Activated CD4-positive, alpha-beta memory T cell treated with anti-CD3 and anti-CD28 coated beads for 36 hours (primary cell): ENCODE results near the gene GTF2I. TPM values are rescaled to one million over a fixed set of nuclear protein-coding genes. Genes with fewer than 3 reads are reported as not detected.
"Not testable (repeated sequence)": the region's sequence is repeated elsewhere in the genome, so short reads cannot be mapped to it uniquely, and the experiment has no call there.

Experiments
- CTCF ChIA-PET: fragments of 350-600 bp; sonication (Branson Sonifier 250); formaldehyde crosslinking; loops from one replicate; lab custom pipeline; 2021; ENCODE audit warnings: antibody characterized with exemption, inconsistent platforms; lab: Charles Lee
- POLR2A ChIA-PET: fragments of 350-600 bp; sonication (Branson Sonifier 250); formaldehyde crosslinking; loops from one replicate; lab custom pipeline; 2021; ENCODE audit warnings: antibody characterized with exemption; lab: Charles Lee
- DNase-seq: peaks from one replicate; pipeline ENCODE4 v3.0.0-alpha.2; 2020
- H3K27ac Mint-ChIP-seq: one replicate; pipeline ENCODE4 v1.8.0; 2021; ENCODE audit warnings: mixed read lengths
- H3K27me3 Mint-ChIP-seq: one replicate; pipeline ENCODE4 v1.8.0; 2021; ENCODE audit warnings: mixed read lengths
- H3K36me3 Mint-ChIP-seq: one replicate; pipeline ENCODE4 v1.8.0; 2021; ENCODE audit warnings: mixed read lengths
- H3K4me1 Mint-ChIP-seq: one replicate; pipeline ENCODE4 v1.8.0; 2021; ENCODE audit warnings: low read depth, mixed read lengths
- H3K4me3 Mint-ChIP-seq: one replicate; pipeline ENCODE4 v1.8.0; 2021; ENCODE audit warnings: mild to moderate bottlenecking, mixed read lengths
- H3K9me3 Mint-ChIP-seq: one replicate; pipeline ENCODE4 v1.8.0; 2021; ENCODE audit warnings: mixed read lengths
- intact Hi-C: fragments of 100-400 bp; cut with micrococcal nuclease; formaldehyde crosslinking; loops from one replicate; pipeline ENCODE4 v1.15.1; 2023
- total RNA-seq, 2 experiments: library from RNA; stranded (reverse); gene quantifications; one replicate each; pipeline ENCODE4 v1.2.3, GENCODE V29; 2021

GTF2I gene
- total RNA-seq, 2 experiments from 2014 or later = 113 to 116 TPM

GRCh38 chr7:74684473-74684872 lies 27.0 kb downstream of the GTF2I start:
- H3K27me3 Mint-ChIP-seq = no peaks in the 10 kb centered on the region
- no peaks in the 10 kb centered on the region for H3K9me3 Mint-ChIP-seq
- peaks cover 15% of the 10 kb centered on the region for H3K4me1 Mint-ChIP-seq
- intact Hi-C loops = no loop called here
- no peak for DNase-seq
- H3K27ac Mint-ChIP-seq = no peak overlapping the region
- CTCF ChIA-PET = no interaction called here
- no peak overlapping the region for H3K4me3 Mint-ChIP-seq
- POLR2A ChIA-PET = no interaction called here
- H3K36me3 Mint-ChIP-seq = peaks cover 9% of the 10 kb centered on the region

- intact Hi-C loops = no loop called here
- CTCF ChIA-PET = no interaction called here
- POLR2A ChIA-PET = no interaction called here
- Mint-ChIP-seq H3K4me3 (no peak overlapping the region), H3K4me1 (peaks cover 15% of the 10 kb centered on the region), H3K36me3 (peaks cover 9% of the 10 kb centered on the region), H3K27me3 (no peaks in the 10 kb centered on the region), H3K9me3 (no peaks in the 10 kb centered on the region), H3K27ac (no peak overlapping the region)
- no peak for DNase-seq
Measured at GRCh38 chr7:74684921-74685320, 27.4 kb downstream of the GTF2I start.

GRCh38 chr7:74690474-74690873 lies 33.0 kb downstream of the GTF2I start:
- CTCF ChIA-PET = no interaction called here
- H3K27ac Mint-ChIP-seq = no peak overlapping the region
- H3K9me3 Mint-ChIP-seq = no peaks in the 10 kb centered on the region
- H3K4me1 Mint-ChIP-seq = peaks cover 13% of the 10 kb centered on the region
- DNase-seq = no peak
- no peaks in the 10 kb centered on the region for H3K27me3 Mint-ChIP-seq
- POLR2A ChIA-PET = no interaction called here
- H3K4me3 Mint-ChIP-seq = no peak overlapping the region
- intact Hi-C loops = no loop called here
- peaks cover 29% of the 10 kb centered on the region for H3K36me3 Mint-ChIP-seq

DNA sequence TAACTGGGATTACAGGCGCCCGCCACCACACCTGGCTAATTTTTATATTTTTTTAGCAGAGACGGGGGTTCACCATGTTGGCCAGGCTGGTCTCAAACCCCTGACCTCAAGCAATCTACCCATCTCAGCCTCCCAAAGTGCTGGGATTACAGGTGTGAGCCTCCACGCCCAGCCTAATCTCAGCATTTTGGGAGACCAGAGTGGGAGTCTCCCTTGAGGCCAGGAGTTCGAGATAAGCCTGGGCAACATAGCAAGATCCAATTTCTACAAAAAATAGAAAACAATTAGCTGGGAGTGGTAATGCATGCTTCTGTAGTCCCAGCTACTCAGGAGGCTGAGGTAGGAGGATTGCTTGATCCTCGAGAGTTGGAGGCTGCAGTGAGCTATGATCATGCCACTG lies 46.9 kb downstream of the GTF2I start:
- H3K4me3 Mint-ChIP-seq, CTCF ChIA-PET, H3K27me3 Mint-ChIP-seq, intact Hi-C loops, DNase-seq, H3K9me3 Mint-ChIP-seq, POLR2A ChIA-PET, H3K27ac Mint-ChIP-seq, H3K4me1 Mint-ChIP-seq: not testable (repeated sequence)
- H3K36me3 Mint-ChIP-seq = peaks cover 48% of the 10 kb centered on the region

DNA sequence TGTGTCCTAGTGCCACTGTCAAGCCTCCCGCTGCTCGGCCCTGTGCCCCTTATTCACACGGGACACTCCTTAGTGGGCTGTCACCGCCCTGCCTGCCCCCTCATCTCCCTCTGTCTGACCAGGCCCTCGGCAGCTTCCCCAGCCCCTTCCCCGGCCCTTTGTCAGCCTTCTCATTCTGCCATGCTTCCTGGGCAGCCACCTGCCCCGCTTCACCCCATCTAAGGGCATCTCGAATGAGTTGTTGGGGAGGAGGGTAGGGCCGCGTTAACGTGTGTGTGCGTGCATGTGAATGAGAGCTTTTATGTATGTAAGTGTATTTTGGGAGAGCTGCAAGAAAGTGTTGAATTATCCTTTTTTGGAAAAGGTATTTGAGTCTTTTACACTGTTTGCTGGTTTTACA lies 49.7 kb downstream of the GTF2I start:
- Mint-ChIP-seq H3K27me3 (no peaks in the 10 kb centered on the region), H3K27ac (no peak overlapping the region), H3K36me3 (peaks cover 48% of the 10 kb centered on the region), H3K4me3 (no peak overlapping the region), H3K4me1 (no peaks in the 10 kb centered on the region), H3K9me3 (peaks cover 1% of the 10 kb centered on the region)
- DNase-seq = no peak
- POLR2A ChIA-PET = no interaction called here
- CTCF ChIA-PET = no interaction called here
- intact Hi-C loops = no loop called here

GRCh38 chr7:74708569-74709275 lies 51.2 kb downstream of the GTF2I start:
- intact Hi-C loops = no loop called here
- Mint-ChIP-seq H3K36me3 (peaks cover 50% of the 10 kb centered on the region), H3K4me1 (no peaks in the 10 kb centered on the region)

DNA sequence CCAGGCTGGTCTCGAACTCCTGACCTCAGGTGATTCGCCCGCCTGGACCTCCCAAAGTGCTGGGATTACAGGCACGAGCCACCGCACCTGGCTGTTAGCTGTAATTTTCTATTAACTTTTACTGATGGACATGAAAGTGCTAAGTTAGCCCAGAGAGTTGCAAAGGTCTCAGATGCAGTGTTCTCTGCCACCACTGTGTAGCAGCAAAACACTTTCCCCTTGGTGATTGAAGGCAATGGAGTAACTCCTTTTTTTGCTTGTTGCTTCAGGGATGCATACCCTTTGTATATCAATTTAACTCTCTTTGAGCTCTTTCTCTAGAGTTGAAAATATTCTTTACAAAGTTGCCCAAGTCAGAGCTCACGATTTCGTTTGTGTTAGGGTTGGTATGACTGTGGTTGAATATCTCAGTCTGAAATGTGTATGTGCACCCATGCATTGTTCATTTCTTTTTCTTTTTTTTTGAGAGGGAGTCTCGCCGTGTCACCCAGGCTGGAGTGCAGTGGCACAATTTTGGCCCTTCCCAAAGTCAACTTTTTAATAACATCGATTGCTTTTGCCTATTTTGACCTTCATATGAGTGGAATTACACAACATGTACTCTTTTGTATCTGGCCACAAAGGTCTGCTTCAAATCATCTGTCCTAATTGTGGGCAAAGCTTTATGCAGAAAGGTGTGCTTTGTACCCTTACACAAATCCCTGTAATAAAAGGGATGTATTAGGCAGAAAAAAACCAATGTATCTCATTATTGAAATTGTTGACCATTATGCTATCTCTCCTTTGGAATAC lies 52.6 kb downstream of the GTF2I start:
- H3K4me3 Mint-ChIP-seq = no peak overlapping the region
- H3K27me3 Mint-ChIP-seq = no peaks in the 10 kb centered on the region
- no peaks in the 10 kb centered on the region for H3K4me1 Mint-ChIP-seq
- DNase-seq = no peak
- ChIA-PET POLR2A (no interaction called here), CTCF (no interaction called here)
- H3K36me3 Mint-ChIP-seq = peaks cover 53% of the 10 kb centered on the region
- no peak overlapping the region for H3K27ac Mint-ChIP-seq
- H3K9me3 Mint-ChIP-seq = peaks cover 13% of the 10 kb centered on the region
- intact Hi-C loops = no loop called here

More at GRCh38 chr7:74708569-74709275, 51.2 kb downstream of the GTF2I start:
- no peak for DNase-seq
- POLR2A ChIA-PET = no interaction called here
- no peak overlapping the region for H3K27ac Mint-ChIP-seq
- no peaks in the 10 kb centered on the region for H3K27me3 Mint-ChIP-seq
- no peak overlapping the region for H3K4me3 Mint-ChIP-seq
- CTCF ChIA-PET = no interaction called here
- H3K9me3 Mint-ChIP-seq = peaks cover 10% of the 10 kb centered on the region

DNA sequence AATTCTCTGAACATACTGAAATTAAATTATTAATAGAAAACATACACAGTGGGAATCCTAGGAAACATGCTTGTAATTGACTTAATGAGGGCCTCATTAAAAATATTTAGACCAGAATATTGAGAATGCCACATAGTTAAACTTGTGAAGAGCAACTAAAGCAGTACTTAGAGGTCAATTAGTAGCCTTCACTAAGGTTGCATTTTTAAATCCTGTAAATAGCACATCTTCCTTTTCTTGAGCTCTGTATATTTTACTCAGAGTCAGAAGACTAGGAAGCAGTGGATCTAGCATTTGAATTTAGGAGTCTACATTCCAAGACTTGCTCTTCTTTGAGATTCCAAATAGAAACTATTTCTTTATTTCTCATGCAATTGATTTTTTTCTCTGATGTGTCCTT lies 56.0 kb downstream of the GTF2I start:
- H3K36me3 Mint-ChIP-seq = peaks cover 45% of the 10 kb centered on the region
- ChIA-PET POLR2A (no interaction called here), CTCF (no interaction called here)
- intact Hi-C loops = no loop called here
- no peak overlapping the region for H3K27ac Mint-ChIP-seq
- peaks cover 13% of the 10 kb centered on the region for H3K9me3 Mint-ChIP-seq
- no peak overlapping the region for H3K4me3 Mint-ChIP-seq
- H3K27me3 Mint-ChIP-seq = no peaks in the 10 kb centered on the region
- DNase-seq = no peak
- H3K4me1 Mint-ChIP-seq = peaks cover 4% of the 10 kb centered on the region

- intact Hi-C loops = no loop called here
- no peak overlapping the region for H3K27ac Mint-ChIP-seq
Measured at GRCh38 chr7:74717889-74718288, 60.4 kb downstream of the GTF2I start.

DNA sequence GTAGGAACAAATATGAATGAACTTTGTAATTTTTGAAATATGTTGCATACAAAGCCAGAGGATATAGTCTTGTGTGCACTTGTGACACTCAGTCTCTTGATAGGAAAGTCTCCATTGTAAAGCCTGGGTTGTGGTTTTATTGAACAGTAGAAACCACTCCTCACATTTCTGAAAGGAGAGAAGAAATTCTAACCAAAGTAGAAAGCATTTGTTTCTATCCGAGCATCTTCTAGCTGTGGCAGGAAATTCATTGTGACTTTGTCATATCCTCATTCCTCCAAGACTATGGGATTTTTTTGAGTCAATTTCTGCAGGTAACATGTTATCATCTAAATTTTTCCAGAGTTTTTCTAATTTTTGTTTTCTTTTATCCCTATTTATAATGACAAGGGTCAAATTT lies 60.8 kb downstream of the GTF2I start:
- Mint-ChIP-seq H3K27ac (no peak overlapping the region), H3K36me3 (peaks cover 34% of the 10 kb centered on the region)

More at GRCh38 chr7:74717889-74718288, 60.4 kb downstream of the GTF2I start:
- Mint-ChIP-seq H3K9me3 (peaks cover 5% of the 10 kb centered on the region), H3K27me3 (no peaks in the 10 kb centered on the region), H3K4me3 (no peak overlapping the region), H3K36me3 (peaks cover 36% of the 10 kb centered on the region), H3K4me1 (peaks cover 4% of the 10 kb centered on the region)
- ChIA-PET CTCF (no interaction called here), POLR2A (no interaction called here)
- no peak for DNase-seq

GRCh38 chr7:74722153-74722552 lies 64.6 kb downstream of the GTF2I start:
- no peaks in the 10 kb centered on the region for H3K27me3 Mint-ChIP-seq
- no peaks in the 10 kb centered on the region for H3K9me3 Mint-ChIP-seq
- H3K27ac Mint-ChIP-seq = no peak overlapping the region
- POLR2A ChIA-PET = no interaction called here
- H3K36me3 Mint-ChIP-seq = peaks cover 29% of the 10 kb centered on the region
- no peak overlapping the region for H3K4me3 Mint-ChIP-seq
- H3K4me1 Mint-ChIP-seq = peaks cover 4% of the 10 kb centered on the region
- CTCF ChIA-PET = no interaction called here
- no peak for DNase-seq
- intact Hi-C loops = no loop called here

More for the DNA sequence above, 60.8 kb downstream of the GTF2I start:
- Mint-ChIP-seq H3K9me3 (peaks cover 3% of the 10 kb centered on the region), H3K4me3 (no peak overlapping the region), H3K27me3 (no peaks in the 10 kb centered on the region), H3K4me1 (peaks cover 4% of the 10 kb centered on the region)
- ChIA-PET POLR2A (no interaction called here), CTCF (no interaction called here)
- intact Hi-C loops = no loop called here
- no peak for DNase-seq

DNA sequence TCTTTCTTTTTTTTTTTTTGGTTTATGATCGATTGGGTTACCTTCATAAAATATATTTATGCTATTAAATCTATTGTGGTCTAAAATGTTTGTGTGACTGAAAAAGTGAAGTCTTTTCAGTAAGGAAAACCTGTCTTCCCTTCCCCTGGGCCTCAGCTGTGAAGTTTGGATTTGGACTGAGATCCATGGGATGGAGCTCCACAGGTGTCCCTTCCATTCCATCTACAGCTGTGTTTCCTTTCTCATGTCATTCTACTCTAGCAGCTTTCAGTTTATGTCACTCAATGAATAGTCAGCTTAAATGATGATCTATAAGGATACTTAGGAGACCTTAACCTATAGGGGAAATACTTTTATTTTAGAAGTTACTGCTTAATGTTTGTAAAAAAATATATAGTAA lies 68.3 kb downstream of the GTF2I start:
- H3K4me1 Mint-ChIP-seq = no peaks in the 10 kb centered on the region
- intact Hi-C loops = no loop called here
- H3K27me3 Mint-ChIP-seq = no peaks in the 10 kb centered on the region
- H3K4me3 Mint-ChIP-seq = no peak overlapping the region
- no peak for DNase-seq
- CTCF ChIA-PET = interaction anchor here (0.6 kb wide), 1 partner anchor 725 kb away, joined by 3 read pairs; no protein-coding TSS in a partner anchor
- no peaks in the 10 kb centered on the region for H3K9me3 Mint-ChIP-seq
- POLR2A ChIA-PET = no interaction called here
- no peak overlapping the region for H3K27ac Mint-ChIP-seq
- peaks cover 9% of the 10 kb centered on the region for H3K36me3 Mint-ChIP-seq
